Measurements from ENCODE around the gene WWC2.

Gene WWC2

DNA sequence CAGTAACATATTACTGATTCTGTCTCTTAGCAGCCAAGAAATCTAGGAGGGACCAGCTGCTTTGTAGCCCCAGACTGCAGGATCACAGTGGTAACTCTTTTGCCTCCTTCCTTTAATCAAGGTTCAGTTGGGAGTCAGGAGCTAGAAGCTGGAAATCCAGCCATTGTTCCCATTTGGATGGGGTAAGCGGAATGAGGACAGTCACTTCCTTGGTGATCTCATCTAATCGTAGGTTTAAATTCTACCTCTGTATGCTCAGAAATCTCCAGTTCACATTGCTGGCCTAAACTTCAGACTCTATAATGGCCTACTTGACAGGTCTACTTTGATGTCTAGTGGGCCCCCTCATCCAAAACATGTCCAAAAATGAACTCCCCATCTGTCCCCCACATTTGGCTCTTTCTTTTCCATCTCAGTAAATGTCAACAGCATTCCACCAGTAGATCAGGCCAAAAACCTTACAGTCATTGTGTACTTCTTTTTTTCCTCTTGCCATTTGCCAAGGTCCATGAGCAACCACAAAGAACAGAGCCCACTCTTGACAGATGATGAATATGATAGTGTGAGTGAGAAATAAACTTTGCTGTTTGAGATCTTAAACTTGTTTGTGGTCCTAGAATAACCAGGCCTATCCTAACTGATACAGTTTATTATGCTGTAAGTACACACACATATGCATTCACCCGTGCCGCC lies 40.1 kb downstream of the WWC2 start:
- Histone ChIP-seq H3K27me3 (ENCODE audit: insufficient read depth, poor library complexity, severe bottlenecking) (peaks cover 5% of the 10 kb centered on the region), H3K27ac (replicated peaks) (no peak overlapping the region), H3K4me3 (replicated peaks; ENCODE audit: insufficient read depth, low read length) (no peak overlapping the region)
- DNase-seq (ENCODE audit: low read depth in 1 of 2, low spot score in 1 of 2) = no peak
- TF ChIP-seq, protein P1, sequence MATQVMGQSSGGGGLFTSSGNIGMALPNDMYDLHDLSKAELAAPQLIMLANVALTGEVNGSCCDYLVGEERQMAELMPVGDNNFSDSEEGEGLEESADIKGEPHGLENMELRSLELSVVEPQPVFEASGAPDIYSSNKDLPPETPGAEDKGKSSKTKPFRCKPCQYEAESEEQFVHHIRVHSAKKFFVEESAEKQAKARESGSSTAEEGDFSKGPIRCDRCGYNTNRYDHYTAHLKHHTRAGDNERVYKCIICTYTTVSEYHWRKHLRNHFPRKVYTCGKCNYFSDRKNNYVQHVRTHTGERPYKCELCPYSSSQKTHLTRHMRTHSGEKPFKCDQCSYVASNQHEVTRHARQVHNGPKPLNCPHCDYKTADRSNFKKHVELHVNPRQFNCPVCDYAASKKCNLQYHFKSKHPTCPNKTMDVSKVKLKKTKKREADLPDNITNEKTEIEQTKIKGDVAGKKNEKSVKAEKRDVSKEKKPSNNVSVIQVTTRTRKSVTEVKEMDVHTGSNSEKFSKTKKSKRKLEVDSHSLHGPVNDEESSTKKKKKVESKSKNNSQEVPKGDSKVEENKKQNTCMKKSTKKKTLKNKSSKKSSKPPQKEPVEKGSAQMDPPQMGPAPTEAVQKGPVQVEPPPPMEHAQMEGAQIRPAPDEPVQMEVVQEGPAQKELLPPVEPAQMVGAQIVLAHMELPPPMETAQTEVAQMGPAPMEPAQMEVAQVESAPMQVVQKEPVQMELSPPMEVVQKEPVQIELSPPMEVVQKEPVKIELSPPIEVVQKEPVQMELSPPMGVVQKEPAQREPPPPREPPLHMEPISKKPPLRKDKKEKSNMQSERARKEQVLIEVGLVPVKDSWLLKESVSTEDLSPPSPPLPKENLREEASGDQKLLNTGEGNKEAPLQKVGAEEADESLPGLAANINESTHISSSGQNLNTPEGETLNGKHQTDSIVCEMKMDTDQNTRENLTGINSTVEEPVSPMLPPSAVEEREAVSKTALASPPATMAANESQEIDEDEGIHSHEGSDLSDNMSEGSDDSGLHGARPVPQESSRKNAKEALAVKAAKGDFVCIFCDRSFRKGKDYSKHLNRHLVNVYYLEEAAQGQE (IDR thresholded peaks at IDR 0.05; ENCODE audit: insufficient replicate concordance, low read depth) = no peak
- TF ChIP-seq SPI1 (IDR thresholded peaks at IDR 0.05; ENCODE audit: borderline replicate concordance, low read depth) (no peak), GABPA (IDR thresholded peaks at IDR 0.05; ENCODE audit: low read depth) (no peak), POLR2AphosphoS5 (IDR thresholded peaks at IDR 0.05; ENCODE audit: low read depth) (no peak)
- TF ChIP-seq, protein P2, sequence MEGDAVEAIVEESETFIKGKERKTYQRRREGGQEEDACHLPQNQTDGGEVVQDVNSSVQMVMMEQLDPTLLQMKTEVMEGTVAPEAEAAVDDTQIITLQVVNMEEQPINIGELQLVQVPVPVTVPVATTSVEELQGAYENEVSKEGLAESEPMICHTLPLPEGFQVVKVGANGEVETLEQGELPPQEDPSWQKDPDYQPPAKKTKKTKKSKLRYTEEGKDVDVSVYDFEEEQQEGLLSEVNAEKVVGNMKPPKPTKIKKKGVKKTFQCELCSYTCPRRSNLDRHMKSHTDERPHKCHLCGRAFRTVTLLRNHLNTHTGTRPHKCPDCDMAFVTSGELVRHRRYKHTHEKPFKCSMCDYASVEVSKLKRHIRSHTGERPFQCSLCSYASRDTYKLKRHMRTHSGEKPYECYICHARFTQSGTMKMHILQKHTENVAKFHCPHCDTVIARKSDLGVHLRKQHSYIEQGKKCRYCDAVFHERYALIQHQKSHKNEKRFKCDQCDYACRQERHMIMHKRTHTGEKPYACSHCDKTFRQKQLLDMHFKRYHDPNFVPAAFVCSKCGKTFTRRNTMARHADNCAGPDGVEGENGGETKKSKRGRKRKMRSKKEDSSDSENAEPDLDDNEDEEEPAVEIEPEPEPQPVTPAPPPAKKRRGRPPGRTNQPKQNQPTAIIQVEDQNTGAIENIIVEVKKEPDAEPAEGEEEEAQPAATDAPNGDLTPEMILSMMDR (IDR thresholded peaks at IDR 0.05; ENCODE audit: insufficient read depth, low read length) = no peak

DNA sequence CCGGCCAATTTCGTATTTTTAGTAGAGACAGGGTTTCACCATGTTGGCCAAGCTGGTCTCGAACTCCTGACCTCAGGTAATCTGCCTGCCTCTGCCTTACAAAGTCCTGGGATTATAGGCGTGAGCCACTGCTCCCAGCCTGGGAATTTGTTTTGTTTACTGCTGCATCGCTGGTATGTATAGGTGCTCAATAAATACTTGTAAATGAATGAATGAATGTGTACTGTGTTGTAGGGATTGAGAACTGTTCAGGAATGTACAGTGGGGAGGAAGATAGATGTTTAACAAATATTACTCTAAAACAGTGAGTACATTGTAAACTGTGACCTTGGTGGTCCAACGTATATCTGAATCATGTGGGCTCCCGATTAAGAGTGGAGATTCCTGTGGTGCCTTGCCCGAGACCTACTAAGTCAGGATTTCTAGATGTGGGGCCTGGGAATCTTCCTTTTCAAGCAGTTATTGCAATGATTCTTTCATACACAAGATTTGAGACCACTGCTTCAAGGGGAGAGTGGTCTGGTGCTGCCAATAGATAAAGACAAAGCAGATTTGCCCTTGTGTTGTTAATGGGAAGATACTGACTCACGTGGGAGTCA lies 41.0 kb downstream of the WWC2 start:
- Histone ChIP-seq H3K4me3 (replicated peaks; ENCODE audit: insufficient read depth, low read length) (no peak overlapping the region), H3K27ac (replicated peaks) (no peak overlapping the region), H3K27me3 (ENCODE audit: insufficient read depth, poor library complexity, severe bottlenecking) (peaks cover 5% of the 10 kb centered on the region)
- no peak for DNase-seq (ENCODE audit: low read depth in 1 of 2, low spot score in 1 of 2)
- TF ChIP-seq, protein P2 (IDR thresholded peaks at IDR 0.05; ENCODE audit: insufficient read depth, low read length) = no peak
- TF ChIP-seq, protein P1 (IDR thresholded peaks at IDR 0.05; ENCODE audit: insufficient replicate concordance, low read depth) = no peak
- no peak for TF ChIP-seq POLR2AphosphoS5 (IDR thresholded peaks at IDR 0.05; ENCODE audit: low read depth)
- no peak for TF ChIP-seq SPI1 (IDR thresholded peaks at IDR 0.05; ENCODE audit: borderline replicate concordance, low read depth)
- TF ChIP-seq GABPA (IDR thresholded peaks at IDR 0.05; ENCODE audit: low read depth) = no peak

DNA sequence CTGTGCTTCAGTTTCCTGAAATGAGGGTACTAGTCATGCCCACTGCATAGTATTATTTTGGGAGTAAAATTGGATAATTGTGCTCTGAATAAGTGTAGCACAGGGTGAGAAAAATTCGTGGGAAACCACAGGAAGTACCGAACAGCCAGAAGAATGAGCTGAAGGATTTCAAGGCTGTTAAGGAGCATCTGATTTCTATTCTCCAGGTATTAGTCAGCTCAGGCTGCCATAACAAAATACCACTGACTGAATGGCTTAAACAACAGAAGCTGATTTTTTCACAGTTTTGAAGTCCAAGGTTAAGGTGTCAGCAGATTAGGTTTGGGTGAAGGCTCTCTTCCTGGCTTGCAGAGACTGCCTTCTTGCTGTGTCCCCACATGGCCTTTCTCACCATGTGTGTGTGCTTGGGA lies 41.9 kb downstream of the WWC2 start:
- no peak overlapping the region for H3K4me3 ChIP-seq (replicated peaks; ENCODE audit: insufficient read depth, low read length)
- no peak for DNase-seq (ENCODE audit: low read depth in 1 of 2, low spot score in 1 of 2)
- no peak overlapping the region for H3K27ac ChIP-seq (replicated peaks)
- TF ChIP-seq SPI1 (IDR thresholded peaks at IDR 0.05; ENCODE audit: borderline replicate concordance, low read depth) (no peak), POLR2AphosphoS5 (IDR thresholded peaks at IDR 0.05; ENCODE audit: low read depth) (no peak)
- TF ChIP-seq, protein P1 (IDR thresholded peaks at IDR 0.05; ENCODE audit: insufficient replicate concordance, low read depth) = no peak
- H3K27me3 ChIP-seq (ENCODE audit: insufficient read depth, poor library complexity, severe bottlenecking) = peaks cover 5% of the 10 kb centered on the region

Data from HL-60 (cell line).